GM18507 (cell line): ENCODE results near the gene FUT2.

ENCODE experiments used
- DNase-seq: peaks from one replicate; pipeline ENCODE4 v3.0.0; 2011; ENCODE audit warnings: low read depth; ENCODE audit not compliant: insufficient read length; ENCODE audit errors: extremely low spot score
- FAIRE-seq: peaks from 2 replicates; lab custom pipeline; 2011; peaks lifted over from hg19 to GRCh38; lab: Jason Lieb, UNC

FUT2 gene

GRCh38 chr19:48720251-48720612 is 24.5 kb downstream of the FUT2 start:
- FAIRE-seq: no peak

GRCh38 chr19:48720613-48721296 is 25.0 kb downstream of the FUT2 start:
- peak; percentile 99 for FAIRE-seq
- DNase-seq: peak; percentile 84

More at GRCh38 chr19:48720251-48720612, 24.5 kb downstream of the FUT2 start:
- no peak for DNase-seq

GRCh38 chr19:48722196-48722708 is 26.5 kb downstream of the FUT2 start:
- no peak for FAIRE-seq
- no peak for DNase-seq

- FAIRE-seq (no peak), DNase-seq (no peak)
Measured at GRCh38 chr19:48724796-48725753, 29.3 kb downstream of the FUT2 start.

- DNase-seq (no peak), FAIRE-seq (no peak)
Measured at GRCh38 chr19:48726556-48726955, 30.8 kb downstream of the FUT2 start.

GRCh38 chr19:48728911-48729664 is 33.3 kb downstream of the FUT2 start:
- no peak for FAIRE-seq
- no peak for DNase-seq

GRCh38 chr19:48731452-48731851 is 35.7 kb downstream of the FUT2 start:
- DNase-seq (no peak), FAIRE-seq (no peak)

GRCh38 chr19:48734625-48735024 is 38.9 kb downstream of the FUT2 start:
- DNase-seq (no peak), FAIRE-seq (no peak)

GRCh38 chr19:48735031-48735615 is 39.4 kb downstream of the FUT2 start:
- FAIRE-seq (no peak), DNase-seq (no peak)

GRCh38 chr19:48737360-48737998 is 41.7 kb downstream of the FUT2 start:
- DNase-seq (no peak), FAIRE-seq (no peak)

- peak; percentile 64 for FAIRE-seq
- peak; percentile 97 for DNase-seq
Measured at GRCh38 chr19:48738557-48739403, 43.0 kb downstream of the FUT2 start.

GRCh38 chr19:48739404-48740163 is 43.8 kb downstream of the FUT2 start:
- FAIRE-seq (no peak), DNase-seq (no peak)

- FAIRE-seq: no peak
- no peak for DNase-seq
Measured at GRCh38 chr19:48740164-48740972, 44.6 kb downstream of the FUT2 start, which contains the start of gene RASIP1. Gene RASIP1 (minus strand): TSS chr19:48740610. CDS start chr19:48740282, 328 bp downstream.

- FAIRE-seq (no peak), DNase-seq (no peak)
Measured at GRCh38 chr19:48741129-48741999, 45.6 kb downstream of the FUT2 start.

- FAIRE-seq: no peak
Measured at GRCh38 chr19:48742096-48742495, 46.3 kb downstream of the FUT2 start.

More at GRCh38 chr19:48742096-48742495, 46.3 kb downstream of the FUT2 start:
- no peak for DNase-seq
